Measurements from ENCODE around the gene EHBP1.
A peak's percentile ranks its signal among the peaks of the same experiment; 100 is the strongest.

Gene EHBP1

DNA sequence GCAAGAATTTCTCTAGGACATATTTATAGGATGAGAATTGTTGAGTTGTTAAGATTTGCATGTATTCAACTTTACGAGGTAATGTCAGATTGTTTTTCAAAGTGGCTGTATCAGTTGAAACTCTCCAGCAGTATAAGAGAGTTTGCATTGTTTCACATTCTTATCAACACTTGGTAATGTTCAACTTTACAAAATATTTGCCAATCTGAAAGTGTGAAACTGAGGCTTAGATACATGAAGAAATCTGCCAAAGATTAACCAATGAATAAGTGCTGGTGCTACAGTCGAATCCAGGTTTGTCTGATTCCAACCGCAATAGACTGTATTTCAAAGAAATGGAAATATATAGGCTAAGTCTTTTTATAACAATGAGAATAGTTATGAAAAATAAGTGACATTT lies 117.0 kb downstream of the EHBP1 start:
- no peak for DNase-seq (ENCODE audit: low read depth)

DNA sequence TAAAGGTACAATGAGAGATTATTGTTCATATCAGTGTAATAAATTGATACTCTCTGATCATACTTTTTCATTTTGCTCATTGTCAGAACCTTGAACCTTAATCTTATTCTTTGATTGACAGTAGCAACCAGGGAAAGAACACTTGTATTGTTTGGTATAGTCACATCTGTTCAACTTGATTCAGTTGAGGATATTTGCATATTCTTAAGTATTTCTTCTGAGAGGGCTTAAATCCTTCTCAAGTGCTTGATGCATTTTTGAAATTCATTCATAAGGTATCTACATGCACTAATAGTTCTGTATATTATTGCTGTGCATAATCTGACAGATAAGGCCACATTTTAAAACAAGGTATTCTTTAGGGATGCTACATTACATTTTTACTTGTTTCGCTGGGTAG lies 118.9 kb downstream of the EHBP1 start:
- no peak for DNase-seq (ENCODE audit: low read depth)

DNA sequence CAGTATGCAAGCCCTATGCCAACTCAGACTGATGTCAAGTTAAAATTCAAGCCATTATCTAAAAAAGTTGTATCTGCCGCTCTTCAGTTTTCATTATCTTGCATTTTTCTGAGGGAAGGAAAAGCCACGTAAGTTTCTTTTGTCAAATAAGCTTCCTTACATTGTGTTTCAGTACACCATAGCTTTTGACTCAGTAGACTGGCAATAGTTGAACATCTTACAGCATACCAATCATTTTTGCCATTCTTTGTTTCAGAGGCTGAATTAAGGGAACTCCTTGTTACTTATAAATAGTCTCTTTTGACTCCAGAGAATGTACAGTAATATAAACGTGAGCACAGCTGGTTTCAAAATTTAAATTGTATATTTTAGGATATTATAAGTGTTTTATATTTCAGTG lies 120.6 kb downstream of the EHBP1 start:
- peak; percentile 27 for DNase-seq (ENCODE audit: low read depth)

DNA sequence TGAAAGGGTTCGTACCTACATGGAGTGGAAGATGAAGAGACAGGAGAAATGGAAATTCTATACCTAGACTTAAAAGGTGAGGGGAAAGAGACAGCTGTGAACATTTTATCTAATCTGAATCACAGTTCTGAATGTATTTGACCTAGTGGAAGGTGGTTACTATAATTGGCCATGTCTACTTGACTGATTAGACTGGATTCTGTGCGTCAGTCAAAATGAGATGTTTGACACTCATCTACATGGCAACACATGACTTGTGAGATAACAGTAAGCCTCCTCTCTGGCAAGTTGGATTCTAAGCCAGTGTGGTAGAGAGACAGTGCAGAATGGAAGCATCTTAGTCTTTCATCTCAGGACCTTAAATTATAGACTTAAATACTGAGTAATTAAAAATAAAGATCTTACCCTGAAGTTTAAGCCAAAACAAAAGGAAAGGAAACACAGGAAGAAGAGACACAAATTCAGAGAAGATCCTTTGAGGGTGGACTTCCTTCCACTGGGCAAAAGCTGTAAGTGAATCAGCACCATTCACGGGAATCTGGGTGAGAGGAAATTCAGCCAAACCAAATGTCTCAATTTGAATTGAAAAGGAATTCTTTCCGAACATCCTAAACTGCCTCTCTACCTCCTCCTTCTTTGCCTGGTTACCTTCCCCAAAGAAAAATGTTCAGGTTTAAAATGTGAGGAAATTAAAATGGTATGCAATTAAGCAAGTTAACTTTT lies 121.6 kb downstream of the EHBP1 start:
- no peak for DNase-seq (ENCODE audit: low read depth)

DNA sequence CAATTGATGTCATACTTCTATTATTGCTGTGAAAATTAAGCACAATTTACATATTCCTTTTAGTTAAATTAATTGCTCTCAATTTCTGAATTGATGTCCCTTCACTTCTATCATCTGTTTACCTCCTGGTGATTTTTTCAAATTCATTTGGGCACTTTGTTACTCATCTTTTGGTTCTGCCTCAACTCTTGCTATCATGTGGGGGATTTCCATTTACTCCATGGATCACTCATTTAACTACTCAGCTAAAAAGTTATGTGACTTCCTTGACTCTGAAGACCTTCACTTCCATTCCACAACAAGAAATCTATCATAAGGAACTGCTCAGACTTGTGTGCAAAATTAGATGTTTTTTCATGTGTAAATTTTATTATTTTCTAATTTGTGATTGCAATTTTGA lies 126.2 kb downstream of the EHBP1 start:
- no peak for DNase-seq (ENCODE audit: low read depth)

DNA sequence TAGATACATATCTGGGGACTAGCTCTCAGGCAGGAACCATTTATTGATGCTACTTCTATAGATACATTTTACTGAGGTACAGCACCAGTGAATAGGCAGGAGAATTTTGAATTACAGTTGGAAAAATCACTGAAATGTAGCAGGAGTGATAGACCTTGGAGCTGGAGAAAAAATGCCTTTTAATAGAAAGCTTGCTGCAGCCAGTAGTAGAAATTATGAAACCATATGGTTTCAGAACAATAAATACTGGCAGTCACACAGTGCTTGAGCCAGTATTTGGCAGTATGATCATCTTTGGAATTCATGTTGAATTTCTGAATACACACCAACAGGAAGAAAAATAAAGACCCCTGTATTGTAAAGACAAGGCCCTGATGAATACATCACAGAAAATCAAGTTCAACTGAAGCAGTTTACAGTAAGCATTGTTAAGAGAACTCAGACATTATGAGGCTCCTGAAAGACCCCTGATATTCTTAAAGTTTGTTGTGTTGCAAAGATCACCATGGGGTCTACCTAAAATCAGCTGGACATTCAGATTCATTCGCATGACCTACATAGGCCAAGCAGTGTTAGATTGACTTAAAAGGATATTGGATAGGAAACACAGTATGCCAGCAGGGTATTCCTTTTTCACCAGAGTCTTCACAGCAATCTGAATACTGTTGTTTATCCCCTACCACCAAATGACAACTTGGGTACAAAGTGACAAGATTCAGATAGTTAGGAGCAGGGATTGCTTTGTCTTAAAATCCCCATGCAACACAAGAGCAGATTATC lies 139.0 kb downstream of the EHBP1 start:
- DNase-seq (ENCODE audit: low read depth), result no peak

DNA sequence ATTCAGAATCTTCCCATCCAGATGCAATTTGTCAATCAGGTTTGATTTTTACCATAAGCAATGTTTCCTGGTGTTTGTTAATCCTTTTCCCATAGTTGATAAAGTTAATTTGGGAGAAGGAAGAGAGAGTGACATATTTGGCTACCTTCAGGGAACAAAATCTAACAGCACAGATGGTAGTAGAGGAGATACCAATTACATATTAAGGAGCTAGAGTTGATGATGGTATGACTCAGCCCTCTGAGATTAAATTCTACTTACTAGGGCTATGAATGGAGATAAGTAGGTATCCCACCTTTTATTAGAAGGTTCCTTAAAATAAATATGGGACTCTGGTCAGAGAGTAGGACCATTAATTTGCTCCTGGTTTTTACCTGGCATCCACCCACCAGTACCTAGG lies 139.7 kb downstream of the EHBP1 start:
- no peak for DNase-seq (ENCODE audit: low read depth)

DNA sequence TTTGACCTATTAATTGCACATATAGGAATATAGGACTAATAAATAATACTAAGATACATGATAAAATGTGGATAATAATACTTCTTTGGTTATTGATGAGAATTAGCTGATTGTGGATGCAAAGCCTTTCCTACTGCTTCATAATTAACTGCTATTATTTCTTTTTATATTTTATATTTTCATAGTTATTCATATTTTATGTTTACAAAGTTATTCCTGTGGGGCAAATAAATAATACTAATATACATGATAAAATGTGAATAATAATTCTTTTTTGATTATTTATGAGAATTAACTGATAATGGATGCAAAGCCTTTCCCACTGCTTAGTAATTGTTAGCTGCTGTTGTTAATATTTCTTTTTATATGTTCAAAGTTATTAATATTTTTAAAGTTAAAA lies 146.7 kb downstream of the EHBP1 start:
- DNase-seq (ENCODE audit: low read depth), result no peak

DNA sequence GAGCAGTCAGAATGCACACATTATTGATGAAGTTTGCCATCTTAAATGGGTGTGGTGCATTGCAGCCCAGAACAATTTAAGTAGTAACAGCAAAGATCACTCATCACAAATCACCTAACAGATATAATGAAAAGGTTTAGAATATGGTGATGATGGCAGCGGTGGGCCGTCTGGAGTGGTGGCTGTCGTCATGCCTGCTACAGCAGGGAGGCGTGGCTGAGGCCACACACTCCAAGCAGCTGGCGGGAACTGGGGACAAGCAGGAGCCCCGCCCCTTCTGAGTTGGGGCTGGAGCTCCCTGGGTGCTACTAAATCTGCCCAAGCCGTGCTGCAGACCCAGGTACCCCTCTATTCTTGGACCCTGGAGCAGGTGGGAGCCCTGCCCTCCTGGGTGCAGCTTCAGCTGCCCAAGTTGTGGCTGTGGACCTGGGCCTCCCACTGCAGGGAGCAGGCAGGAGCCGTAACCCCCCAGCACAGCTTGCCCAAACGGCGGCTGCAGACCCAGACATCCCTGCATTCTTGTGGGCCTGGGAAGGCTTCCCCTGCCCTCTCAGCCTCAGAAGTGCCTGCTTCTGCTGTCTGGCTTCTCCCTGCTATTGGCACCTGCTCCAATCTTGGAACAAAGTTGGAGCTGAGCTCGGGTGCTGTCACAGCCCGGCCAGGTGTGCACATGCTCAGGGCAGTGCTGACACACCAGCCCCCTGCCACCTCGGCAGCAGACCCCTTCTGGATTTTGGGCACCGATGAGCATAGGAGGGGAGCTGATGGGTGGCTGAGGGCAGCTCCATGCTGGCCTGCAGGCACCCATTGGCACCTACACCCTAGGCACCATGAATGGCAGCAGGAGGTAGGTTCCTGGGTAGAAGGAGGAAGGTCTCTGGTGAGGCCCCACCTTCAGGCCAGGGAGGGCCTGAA lies 149.3 kb downstream of the EHBP1 start:
- DNase-seq (ENCODE audit: low read depth), result no peak

DNA sequence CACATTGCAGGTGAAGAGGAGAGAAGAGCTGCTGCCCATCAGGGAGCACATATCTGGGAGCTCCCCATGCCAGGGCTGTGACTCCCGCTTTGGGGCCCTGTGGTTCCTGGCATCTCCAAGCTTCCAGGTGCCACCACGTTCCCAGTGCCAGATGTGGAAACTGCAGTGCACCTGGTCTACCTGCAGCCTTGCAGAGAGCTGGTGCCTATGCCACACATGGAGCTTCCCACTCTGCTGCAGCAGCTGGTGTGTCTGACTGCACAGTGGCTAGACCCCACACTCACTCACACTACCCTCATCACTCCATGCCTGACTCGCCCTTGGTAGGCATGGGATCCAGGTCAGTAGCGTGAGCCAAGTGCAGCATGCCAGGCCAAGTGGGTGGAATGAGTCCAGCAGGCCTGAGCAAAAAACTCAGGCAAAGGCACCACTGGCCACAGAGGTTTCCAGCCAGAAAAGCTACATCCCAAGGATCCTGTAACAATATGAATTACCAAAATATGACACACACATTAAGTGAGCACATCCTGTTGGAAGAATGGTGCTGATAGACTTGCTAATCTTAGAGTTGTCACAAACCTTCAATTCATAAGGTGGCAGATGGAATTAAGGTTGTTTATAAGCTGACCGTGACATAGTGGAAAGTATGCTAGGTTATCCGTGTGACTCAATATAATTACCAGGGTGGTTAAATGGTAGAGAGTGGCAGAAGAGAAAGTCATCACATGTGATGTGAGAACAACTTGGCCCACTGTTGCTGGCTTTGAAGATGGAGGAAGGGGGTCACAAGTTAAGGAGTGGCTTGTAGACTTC lies 150.9 kb downstream of the EHBP1 start:
- DNase-seq (ENCODE audit: low read depth), result no peak

DNA sequence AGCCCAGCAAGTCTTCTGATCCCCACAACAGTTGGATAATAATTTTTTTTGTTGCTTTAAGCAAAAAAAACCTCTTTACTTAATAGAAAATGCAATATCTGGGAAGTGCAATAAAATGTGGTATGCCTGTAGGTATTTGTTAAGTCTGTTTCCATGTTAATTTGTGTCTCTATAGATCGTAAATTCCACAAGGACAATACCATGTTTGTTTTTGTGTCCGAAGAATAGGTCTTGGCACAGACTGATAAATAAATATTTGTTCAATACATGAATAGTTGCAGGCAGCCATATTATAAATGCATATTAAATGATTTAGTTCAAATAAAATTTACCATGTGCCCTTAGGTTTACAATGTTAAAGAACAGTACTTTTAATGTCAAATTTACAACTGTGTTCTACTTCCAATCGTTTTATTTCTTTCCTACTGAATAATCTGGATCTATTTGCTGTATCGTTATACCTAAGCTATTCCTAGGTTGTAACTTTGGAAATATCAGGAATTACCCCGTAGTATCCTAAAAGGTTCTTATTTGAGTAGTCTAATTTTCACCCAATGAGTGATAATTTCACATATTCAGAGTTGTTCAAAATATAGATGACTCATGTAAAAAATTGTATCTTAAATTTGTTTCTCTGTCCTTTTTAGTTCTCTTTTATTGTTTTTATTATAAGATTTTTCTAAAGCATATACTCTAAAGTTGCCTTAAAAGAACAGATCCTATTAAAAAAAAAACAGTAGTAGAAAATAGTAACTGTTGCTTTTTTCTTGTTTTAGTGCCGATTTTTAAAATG lies 151.8 kb downstream of the EHBP1 start:
- no peak for DNase-seq (ENCODE audit: low read depth)

DNA sequence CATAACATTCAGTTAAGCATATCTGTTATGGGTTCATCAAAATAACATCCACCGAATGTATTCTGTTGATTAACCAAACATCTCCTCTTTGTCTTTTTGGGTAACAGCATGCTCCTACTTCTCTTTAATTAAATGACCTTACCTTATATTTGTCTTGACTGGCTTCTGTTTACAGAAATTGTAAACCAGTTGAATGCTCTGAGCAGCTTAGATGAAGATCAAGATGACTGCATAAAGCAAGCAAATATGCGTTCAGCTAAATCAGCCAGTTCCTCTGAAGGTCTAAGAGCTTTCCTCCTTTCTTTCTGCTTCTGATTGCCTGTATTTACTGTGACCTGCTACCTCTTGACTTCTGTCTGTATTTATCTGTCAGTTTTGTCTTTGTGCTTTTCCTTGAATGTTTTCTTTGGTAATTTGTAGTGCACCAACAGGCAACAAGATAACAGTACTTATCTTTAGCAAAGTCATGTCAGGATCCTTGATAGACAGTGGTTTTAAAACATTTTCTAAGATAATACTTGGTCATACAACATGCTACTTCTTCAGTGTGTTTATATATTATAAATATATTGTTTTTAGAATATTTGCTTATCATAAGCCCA lies 152.8 kb downstream of the EHBP1 start:
- DNase-seq (ENCODE audit: low read depth), result no peak

DNA sequence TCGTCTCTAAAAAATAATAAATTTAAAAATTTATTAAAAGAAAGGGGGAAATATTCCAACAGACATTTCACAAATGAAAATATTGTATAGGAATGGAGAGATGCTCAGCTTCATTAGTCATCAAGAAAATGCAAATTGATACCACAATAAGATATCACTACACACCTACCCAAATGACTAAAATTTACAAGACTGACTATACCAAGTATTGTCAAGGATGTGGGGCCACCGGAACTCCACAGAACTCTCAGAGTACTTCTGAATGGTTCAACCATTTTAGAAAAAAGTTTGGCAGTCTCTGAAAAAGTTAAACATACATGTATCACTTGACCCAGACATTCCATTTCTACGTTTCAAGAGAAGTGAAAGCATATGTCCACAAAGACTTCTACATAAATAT lies 163.4 kb downstream of the EHBP1 start:
- DNase-seq (ENCODE audit: low read depth), result no peak

DNA sequence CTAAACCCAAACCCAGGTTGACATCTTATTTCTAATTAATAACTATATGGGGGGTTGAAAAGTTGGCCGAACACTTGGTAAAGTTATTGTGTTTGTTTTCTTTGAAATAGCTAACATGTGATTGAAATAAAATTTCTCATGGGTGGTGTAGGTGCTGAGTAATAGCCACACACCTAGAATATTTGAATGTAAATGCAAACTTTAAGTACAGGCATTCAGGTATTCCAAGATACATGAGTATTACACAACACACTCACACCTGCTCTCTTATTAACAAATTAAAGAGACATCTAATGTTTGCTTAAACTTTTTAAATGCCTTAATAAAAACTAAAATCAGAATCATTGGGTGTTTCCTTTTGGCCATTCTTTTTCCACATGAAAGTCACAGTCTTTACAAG lies 165.5 kb downstream of the EHBP1 start:
- DNase-seq (ENCODE audit: low read depth), result no peak

DNA sequence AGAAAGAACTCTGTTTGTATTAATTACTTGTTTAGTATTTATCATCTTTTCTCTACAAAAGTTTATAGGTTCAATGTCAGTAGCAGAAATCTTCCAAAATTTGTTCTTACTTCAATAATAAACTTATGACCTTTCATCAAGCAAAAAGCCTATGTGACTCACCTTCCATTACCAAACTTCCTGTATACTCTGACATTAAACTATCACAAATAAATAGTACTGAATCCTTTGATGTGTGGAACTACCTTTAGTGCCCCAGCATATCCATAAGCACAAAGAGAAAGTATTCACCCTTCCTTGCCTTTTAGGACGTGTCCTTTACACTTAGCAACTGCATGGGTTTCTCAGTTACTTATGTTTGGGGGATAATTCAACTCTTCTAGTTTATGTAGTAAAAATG lies 166.0 kb downstream of the EHBP1 start:
- DNase-seq (ENCODE audit: low read depth), result no peak

DNA sequence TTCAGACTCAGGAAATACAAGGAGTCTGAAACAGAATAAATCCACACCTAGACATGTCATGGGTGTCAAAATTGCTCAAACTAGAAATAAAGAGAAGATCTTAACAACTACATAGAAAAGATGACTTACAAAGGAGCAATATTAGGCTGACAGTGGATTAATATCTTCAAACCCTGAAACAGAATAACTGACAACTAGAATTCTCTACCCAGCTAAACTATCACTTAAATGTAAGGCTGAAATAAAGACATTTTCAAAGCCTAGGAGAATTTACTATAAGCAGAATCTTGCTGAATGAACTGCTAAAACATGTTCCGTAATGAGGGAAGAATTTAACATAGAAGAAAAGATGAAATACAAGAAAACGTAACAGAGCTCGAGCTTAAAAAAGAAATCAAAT lies 168.1 kb downstream of the EHBP1 start:
- no peak for DNase-seq (ENCODE audit: low read depth)

DNA sequence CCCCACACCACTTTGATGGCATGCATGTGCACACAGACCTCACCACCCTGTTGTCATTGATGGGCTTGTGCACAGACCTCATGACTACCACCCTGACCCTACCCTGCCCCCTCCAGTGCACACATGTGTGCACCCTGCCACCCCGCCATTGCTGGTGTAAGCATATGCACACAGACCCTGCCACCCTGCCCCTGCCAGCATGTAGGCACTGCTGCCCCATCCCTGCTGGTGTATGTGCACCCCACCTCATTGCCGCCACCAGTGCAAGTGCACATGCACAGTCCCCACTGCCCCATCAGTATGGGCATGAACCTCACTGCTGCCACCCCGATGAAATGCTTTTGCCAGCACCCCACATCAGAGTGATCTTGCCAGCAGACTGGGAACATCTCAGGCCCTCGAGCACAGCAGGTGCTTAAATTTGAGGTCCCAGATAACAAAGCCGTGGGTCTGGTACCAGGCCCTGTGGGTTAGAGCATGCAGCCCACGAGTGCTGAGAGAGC lies 169.4 kb downstream of the EHBP1 start:
- DNase-seq (ENCODE audit: low read depth), result no peak

DNA sequence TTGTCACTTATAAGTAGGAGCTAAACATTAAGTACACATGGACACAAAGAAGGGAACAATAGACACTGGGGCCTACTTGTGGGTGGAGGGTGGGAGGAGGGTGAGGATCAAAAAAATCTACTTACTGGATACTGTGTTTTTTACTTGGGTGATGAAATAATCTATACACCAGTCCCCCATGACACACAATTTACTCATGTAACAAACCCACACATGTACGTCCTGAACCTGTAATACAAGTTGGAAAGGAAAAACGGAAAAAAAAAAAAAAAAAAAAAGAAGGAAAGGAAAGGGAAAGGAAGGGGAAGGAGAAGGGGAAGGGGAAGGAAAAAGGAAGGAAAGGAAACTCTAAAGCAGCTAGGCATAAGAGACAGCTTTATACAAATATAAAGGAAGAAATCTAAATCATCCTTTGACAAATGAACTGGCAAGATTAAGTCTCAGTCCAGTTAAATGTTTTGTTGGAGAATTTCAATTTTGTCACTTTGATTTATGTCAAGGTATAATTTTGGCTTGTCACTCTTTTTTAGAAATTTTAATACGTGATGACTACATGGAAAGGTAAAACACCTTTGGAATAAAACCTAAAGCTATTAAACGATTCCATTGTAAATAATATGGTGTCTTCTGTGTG lies 175.8 kb downstream of the EHBP1 start:
- no peak for DNase-seq (ENCODE audit: low read depth)

DNA sequence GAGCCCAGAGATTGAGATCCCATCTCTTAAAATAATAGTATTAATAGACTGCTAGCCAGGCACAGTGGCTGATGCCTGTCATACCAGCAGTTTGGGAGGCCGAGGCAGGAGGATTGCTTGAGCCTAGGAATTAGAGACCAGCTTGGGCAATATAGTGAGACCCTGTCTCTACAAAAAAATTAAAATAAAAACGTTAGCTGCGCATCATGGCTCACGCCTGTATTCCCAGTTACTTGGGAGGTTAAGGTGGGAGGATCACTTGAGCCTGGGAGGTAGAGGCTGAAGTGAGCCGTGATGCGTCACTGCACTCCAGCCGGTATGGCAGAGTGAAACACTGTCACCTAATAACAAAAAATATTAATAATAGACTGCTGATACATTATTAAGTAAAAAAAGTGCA lies 178.1 kb downstream of the EHBP1 start:
- no peak for DNase-seq (ENCODE audit: low read depth)

DNA sequence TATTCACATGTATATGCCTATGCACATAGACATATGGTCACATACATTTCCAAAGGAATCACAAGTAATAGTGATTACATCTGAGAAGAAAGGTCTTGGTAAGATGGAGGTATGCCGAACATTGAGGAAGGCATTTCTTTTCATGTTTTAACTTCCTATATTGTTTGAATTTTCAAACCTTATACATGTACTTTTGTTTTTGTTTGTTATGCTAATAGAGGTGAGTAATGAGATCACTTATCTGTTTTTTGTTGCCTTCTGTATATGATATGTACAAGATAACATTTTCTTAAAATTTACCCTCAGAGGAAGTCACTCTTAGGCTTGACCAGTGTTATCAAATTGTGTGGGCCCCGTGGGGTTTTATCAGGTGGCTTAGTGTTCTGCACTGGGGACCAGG lies 178.6 kb downstream of the EHBP1 start:
- DNase-seq (ENCODE audit: low read depth), result no peak
